ENCODE data around the gene TSFM. TPM values are rescaled to one million over a fixed set of nuclear protein-coding genes. Genes with fewer than 3 reads are reported as not detected.

TSFM gene
- total RNA-seq, 2 donors from 2014 or later = 20.0 to 23.2 TPM

DNA sequence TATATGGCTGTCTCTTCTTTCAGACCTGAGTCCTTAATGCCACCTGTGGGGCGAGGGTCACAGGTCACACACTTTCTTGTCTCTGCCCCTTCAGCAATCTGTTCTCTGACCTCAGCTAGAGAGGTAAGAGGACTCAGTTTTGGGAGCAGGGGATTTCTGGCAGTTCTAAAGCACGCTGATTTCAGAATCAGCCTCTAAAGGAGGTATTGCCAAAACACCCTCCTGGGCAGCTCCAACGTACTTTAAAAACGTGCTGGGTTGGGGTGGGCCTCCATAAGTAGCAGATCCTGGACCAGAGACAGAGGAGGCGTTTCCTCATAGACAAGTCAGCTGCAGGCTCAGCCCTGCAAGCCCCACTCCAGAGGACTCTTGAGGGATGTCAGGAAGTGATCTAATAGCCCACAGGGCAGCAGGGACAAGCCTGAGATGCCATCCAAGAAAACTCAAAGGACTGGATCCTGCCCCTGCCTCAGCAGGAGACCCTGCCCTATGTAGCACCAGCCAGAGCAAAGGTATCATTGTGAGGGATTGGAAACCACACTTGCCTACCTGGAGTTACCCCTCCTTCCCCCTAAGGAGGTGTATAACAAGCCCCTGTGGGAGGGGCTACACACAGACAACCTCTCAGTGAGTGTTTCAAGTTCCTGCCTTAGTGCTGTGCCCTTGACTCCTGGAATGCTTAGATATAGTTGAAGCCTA is 55.4 kb downstream of the TSFM start:
- H3K4me1 ChIP-seq = peaks cover 0 to 100% of the 10 kb centered on the region in 2 donors
- no peaks in the 10 kb centered on the region for H3K27me3 ChIP-seq
- H3K4me3 ChIP-seq = no peak overlapping the region
- peak; percentile 73 for DNase-seq (ENCODE audit: low spot score)
- peak overlapping the region; percentile 43 to 72 for H3K27ac ChIP-seq
- no peaks in the 10 kb centered on the region for H3K9me3 ChIP-seq
- no peaks in the 10 kb centered on the region for H3K36me3 ChIP-seq
- TF ChIP-seq, protein P1, sequence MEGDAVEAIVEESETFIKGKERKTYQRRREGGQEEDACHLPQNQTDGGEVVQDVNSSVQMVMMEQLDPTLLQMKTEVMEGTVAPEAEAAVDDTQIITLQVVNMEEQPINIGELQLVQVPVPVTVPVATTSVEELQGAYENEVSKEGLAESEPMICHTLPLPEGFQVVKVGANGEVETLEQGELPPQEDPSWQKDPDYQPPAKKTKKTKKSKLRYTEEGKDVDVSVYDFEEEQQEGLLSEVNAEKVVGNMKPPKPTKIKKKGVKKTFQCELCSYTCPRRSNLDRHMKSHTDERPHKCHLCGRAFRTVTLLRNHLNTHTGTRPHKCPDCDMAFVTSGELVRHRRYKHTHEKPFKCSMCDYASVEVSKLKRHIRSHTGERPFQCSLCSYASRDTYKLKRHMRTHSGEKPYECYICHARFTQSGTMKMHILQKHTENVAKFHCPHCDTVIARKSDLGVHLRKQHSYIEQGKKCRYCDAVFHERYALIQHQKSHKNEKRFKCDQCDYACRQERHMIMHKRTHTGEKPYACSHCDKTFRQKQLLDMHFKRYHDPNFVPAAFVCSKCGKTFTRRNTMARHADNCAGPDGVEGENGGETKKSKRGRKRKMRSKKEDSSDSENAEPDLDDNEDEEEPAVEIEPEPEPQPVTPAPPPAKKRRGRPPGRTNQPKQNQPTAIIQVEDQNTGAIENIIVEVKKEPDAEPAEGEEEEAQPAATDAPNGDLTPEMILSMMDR (IDR thresholded peaks at IDR 0.05) = no peak

DNA sequence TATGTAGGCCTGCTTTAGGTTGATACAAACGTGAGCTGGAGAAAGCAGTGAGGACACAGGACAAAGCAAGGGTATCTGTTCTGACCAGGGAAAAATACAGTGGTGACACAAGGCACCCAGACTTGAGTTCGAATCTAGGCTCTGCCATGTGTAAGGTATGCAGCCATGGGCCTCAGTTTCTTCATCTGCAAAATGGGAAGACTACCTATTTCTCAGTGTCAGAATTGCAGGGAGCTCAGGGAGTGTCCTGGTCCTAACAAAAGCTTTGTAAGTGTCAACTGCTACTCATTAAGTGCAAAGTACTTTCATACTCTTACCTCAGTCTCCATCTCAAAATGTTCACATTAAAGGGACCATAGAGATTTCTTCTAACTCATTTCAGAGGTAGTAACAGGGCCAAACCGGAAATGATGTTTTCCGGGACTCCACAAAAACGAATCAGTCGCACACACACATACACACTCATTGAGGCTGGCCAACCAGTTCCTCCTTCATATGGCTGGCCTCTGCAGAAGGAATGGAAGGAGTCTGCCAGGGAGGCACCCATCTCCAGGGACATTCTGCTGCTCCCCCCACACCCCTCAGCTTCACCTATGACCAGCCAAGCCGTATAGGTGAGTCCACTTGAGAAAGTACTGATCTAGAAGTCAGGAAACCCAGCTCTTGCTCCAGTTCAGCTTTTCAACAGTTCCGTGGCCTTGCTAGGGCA is 56.2 kb downstream of the TSFM start:
- TF ChIP-seq, protein P1 (IDR thresholded peaks at IDR 0.05) = no peak
- Histone ChIP-seq H3K4me1 (peaks cover 0 to 100% of the 10 kb centered on the region in 2 donors), H3K4me3 (no peak overlapping the region)

DNA sequence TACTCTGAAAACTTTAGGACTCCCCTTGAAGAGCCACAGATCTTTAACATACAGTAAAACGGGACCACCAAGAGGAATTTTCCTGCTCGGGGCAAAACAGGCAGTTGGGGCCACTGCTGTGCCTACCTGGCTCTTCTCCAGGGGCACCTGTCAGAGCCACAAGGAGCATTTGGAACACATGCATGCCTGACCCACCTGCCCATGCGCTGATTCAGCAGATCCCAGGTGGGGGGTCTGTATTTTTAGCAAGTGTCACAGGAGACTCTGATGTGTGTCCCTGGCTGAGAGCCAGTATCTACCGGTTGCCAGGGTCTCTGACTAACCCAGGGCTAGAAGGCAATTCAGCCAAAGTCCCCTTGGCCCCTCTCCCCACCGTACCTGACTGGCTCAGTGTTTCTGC is 57.4 kb downstream of the TSFM start:
- no peaks in the 10 kb centered on the region for H3K9me3 ChIP-seq
- no peak for DNase-seq (ENCODE audit: low spot score)
- no peaks in the 10 kb centered on the region for H3K36me3 ChIP-seq
- no peaks in the 10 kb centered on the region for H3K27me3 ChIP-seq
- TF ChIP-seq, protein P1 (IDR thresholded peaks at IDR 0.05) = no peak
- peaks cover 0 to 96% of the 10 kb centered on the region in 2 donors for H3K4me1 ChIP-seq
- peak overlapping the region; percentile 43 to 72 for H3K27ac ChIP-seq
- peak overlapping the region in 1 of 2 donors; percentile 0 for H3K4me3 ChIP-seq

More for the DNA sequence above, 56.2 kb downstream of the TSFM start:
- Histone ChIP-seq H3K27me3 (no peaks in the 10 kb centered on the region), H3K36me3 (no peaks in the 10 kb centered on the region), H3K9me3 (no peaks in the 10 kb centered on the region), H3K27ac (peak overlapping the region; percentile 43 to 72)
- no peak for DNase-seq (ENCODE audit: low spot score)

DNA sequence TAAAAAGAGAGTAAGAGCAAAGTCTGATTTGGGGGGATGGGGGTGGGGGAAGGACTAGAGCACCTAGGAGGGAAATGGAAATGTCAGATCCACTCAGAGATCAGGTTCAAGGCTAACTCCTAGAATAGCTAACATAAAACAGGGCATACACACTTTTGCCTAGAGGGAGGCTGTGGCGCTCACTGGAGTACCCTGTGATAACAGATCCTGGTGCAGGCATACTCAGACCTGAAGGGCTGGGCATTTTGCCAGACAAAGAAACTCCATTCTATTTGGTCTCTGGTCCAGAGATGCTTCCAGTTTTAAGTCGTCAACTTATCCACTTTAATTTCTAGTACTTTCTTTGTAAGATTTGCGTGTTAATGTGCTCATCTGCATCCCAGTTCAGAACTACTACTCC is 58.1 kb downstream of the TSFM start:
- no peak for DNase-seq (ENCODE audit: low spot score)
- H3K4me3 ChIP-seq = peak overlapping the region in 1 of 2 donors; percentile 0
- TF ChIP-seq, protein P1 (IDR thresholded peaks at IDR 0.05) = no peak

DNA sequence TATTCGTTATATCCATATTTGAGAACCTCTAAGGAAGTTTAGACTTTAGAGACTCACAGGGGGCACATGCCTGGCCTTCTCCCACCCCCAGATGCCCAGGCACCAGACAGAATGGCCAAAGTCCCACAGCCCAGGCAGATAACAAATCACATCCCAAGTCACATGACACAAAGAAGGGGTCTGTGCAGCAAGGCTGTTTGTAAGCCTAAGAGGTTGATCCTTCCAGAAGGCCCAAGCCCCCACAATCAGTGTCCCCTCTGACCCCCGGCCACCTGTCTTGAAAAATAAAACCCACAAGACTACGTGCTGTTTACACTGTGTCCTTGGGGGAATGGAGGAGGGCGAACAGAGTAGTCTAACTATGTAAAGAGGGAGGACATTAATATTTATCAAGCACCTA is 58.9 kb downstream of the TSFM start:
- Histone ChIP-seq H3K36me3 (no peaks in the 10 kb centered on the region), H3K27me3 (no peaks in the 10 kb centered on the region), H3K27ac (peak overlapping the region; percentile 43 to 72), H3K4me1 (peaks cover 0 to 82% of the 10 kb centered on the region in 2 donors), H3K4me3 (no peak overlapping the region), H3K9me3 (no peaks in the 10 kb centered on the region)
- TF ChIP-seq, protein P1 (IDR thresholded peaks at IDR 0.05) = no peak
- no peak for DNase-seq (ENCODE audit: low spot score)

More for the DNA sequence above, 58.1 kb downstream of the TSFM start:
- Histone ChIP-seq H3K27ac (peak overlapping the region; percentile 43 to 72), H3K4me1 (peaks cover 0 to 89% of the 10 kb centered on the region in 2 donors), H3K9me3 (no peaks in the 10 kb centered on the region), H3K27me3 (no peaks in the 10 kb centered on the region), H3K36me3 (no peaks in the 10 kb centered on the region)

Data from right atrium auricular region (tissue), 2 donors.